Measurements from ENCODE around the gene TMED4.
"Not testable (repeated sequence)": the region's sequence is repeated elsewhere in the genome, so short reads cannot be mapped to it uniquely, and the experiment has no call there.

TMED4 gene

GRCh38 chr7:44568771-44569560, 13.1 kb downstream of the TMED4 start:
- DNase-seq (ENCODE audit: low read depth), result no peak

- no peak for DNase-seq (ENCODE audit: low read depth)
These were observed 14.1 kb downstream of the TMED4 start for GRCh38 chr7:44567884-44568283.

GRCh38 chr7:44566680-44567079, 15.4 kb downstream of the TMED4 start:
- no peak for DNase-seq (ENCODE audit: low read depth)

- DNase-seq (ENCODE audit: low read depth), result no peak
These were observed 16.1 kb downstream of the TMED4 start for GRCh38 chr7:44565795-44566559.

- peak; percentile 37 for DNase-seq (ENCODE audit: low read depth)
These were observed 16.8 kb downstream of the TMED4 start for GRCh38 chr7:44565097-44565794.

- DNase-seq (ENCODE audit: low read depth), result no peak
These were observed 17.4 kb downstream of the TMED4 start for GRCh38 chr7:44564606-44565005.

GRCh38 chr7:44563171-44563679, 18.8 kb downstream of the TMED4 start:
- no peak for DNase-seq (ENCODE audit: low read depth)

- not testable (repeated sequence) for DNase-seq (ENCODE audit: low read depth)
These were observed 19.4 kb downstream of the TMED4 start for GRCh38 chr7:44562622-44562962.

GRCh38 chr7:44561962-44562621, 19.9 kb downstream of the TMED4 start:
- DNase-seq (ENCODE audit: low read depth), result peak; percentile 73

- no peak for DNase-seq (ENCODE audit: low read depth)
These were observed 20.6 kb downstream of the TMED4 start for GRCh38 chr7:44561481-44561880.

GRCh38 chr7:44559485-44559884, 22.5 kb downstream of the TMED4 start:
- no peak for DNase-seq (ENCODE audit: low read depth)

- no peak for DNase-seq (ENCODE audit: low read depth)
These were observed 24.5 kb downstream of the TMED4 start for GRCh38 chr7:44557485-44557884.

GRCh38 chr7:44555350-44555749, 26.7 kb downstream of the TMED4 start:
- peak; percentile 26 for DNase-seq (ENCODE audit: low read depth)

- not testable (repeated sequence) for DNase-seq (ENCODE audit: low read depth)
These were observed 29.5 kb downstream of the TMED4 start for GRCh38 chr7:44552473-44553005.

GRCh38 chr7:44549457-44549856, 32.6 kb downstream of the TMED4 start:
- DNase-seq (ENCODE audit: low read depth), result no peak

GRCh38 chr7:44548893-44549292, 33.1 kb downstream of the TMED4 start:
- no peak for DNase-seq (ENCODE audit: low read depth)

- DNase-seq (ENCODE audit: low read depth), result no peak
These were observed 34.3 kb downstream of the TMED4 start for GRCh38 chr7:44547536-44548231.

- no peak for DNase-seq (ENCODE audit: low read depth)
These were observed 40.0 kb downstream of the TMED4 start for GRCh38 chr7:44541876-44542610.

GRCh38 chr7:44541028-44541869, 40.8 kb downstream of the TMED4 start, which contains the start of gene NPC1L1:
Gene NPC1L1 (minus strand): TSS chr7:44541330. CDS start chr7:44541259, 71 bp downstream.
- no peak for DNase-seq (ENCODE audit: low read depth)
